Activated CD8-positive, alpha-beta memory T cell treated with anti-CD3 and anti-CD28 coated beads for 48 hours (primary cell): ENCODE results near the gene KRT84.

Experiments
- DNase-seq, 3 experiments: peaks; one replicate each; pipeline ENCODE4 v3.0.0-alpha.2; 2020; ENCODE audit warnings: low read depth in 2 of 3, low spot score in 2 of 3

KRT84 gene

DNA sequence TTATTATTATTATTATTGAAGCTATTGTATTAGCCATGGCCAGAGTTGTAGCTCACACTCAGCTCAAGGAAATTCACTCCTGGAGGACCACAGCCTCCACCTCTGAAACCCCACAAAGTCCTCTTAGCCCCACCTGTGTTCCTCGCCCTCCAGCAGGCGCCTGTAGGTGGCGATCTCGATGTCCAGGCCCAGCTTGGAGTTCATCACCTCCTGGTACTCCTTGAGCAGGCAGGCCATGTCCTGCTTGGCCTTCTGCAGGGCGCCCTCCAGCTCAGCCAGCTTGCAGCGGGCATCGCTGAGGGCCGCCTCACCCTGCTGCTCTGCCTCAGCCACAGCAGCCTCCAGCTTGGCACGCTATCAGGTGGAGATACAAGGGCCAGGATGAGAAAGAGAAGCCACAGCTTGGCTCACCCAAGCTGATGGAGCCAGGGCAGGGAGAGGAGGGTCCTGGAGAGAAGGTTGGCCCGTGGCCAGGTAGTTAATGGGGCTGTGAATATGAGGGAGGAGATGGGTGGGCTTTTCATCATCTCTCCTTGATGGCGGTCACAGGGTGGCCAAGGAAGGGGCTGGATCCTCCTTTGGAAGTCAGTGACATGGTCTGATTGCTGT, 23.2 kb downstream of the KRT84 start:
- DNase-seq, result no peak

- no peak for DNase-seq
Measured at GRCh38 chr12:52361553-52361952, 23.9 kb downstream of the KRT84 start.

- DNase-seq, result no peak
Measured at GRCh38 chr12:52360663-52361271, 24.7 kb downstream of the KRT84 start.

DNA sequence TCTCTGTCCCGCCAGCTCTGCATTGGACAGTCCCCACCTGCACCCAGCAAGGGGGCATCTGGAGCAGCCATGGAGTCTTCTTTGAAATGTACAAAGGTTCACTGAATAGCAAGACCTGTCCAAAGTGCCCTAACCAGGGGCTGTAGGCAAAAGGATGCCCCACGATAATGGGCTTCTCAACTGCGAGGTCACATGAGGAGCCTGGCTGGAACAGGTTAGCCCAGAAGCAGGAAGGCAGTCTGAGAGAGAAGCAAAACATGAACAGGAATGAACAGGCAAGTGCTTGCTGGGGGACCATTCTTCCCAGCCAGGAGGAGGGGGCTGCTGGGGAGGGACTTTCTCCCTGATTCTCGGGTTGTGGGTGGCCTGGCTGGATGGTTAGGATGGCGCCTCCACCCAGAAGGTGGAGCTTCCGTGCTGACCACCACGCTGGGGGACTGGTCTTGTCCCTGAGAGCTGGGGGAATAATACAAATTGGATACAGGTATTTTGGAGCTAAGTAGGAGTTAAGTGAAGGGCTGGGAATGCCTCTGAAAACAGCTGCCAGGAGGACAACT, 25.3 kb downstream of the KRT84 start:
- no peak for DNase-seq

DNA sequence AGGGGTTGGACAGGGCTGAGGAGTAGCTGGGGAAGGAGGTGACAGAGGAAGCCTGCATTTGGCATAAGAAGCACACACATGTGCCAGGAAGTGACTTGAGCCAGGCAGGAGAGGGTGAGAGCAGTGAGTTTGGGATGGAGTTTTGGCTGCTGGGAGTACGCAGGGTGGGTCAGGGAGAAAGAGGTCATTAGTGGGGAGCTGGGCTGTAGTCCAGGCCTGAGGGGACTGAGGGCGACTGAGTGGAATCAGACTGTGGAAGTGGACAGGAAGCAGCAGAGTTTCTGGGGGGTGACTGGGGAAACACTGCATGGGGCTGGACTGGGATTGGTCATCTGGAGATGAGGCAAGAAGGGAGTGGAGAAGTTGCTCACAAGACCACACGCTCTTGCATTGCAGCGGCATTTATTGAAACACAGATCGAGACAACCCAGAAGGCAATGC, 25.8 kb downstream of the KRT84 start:
- no peak for DNase-seq

- DNase-seq, result no peak
Measured at GRCh38 chr12:52358575-52359350, 26.7 kb downstream of the KRT84 start.

DNA sequence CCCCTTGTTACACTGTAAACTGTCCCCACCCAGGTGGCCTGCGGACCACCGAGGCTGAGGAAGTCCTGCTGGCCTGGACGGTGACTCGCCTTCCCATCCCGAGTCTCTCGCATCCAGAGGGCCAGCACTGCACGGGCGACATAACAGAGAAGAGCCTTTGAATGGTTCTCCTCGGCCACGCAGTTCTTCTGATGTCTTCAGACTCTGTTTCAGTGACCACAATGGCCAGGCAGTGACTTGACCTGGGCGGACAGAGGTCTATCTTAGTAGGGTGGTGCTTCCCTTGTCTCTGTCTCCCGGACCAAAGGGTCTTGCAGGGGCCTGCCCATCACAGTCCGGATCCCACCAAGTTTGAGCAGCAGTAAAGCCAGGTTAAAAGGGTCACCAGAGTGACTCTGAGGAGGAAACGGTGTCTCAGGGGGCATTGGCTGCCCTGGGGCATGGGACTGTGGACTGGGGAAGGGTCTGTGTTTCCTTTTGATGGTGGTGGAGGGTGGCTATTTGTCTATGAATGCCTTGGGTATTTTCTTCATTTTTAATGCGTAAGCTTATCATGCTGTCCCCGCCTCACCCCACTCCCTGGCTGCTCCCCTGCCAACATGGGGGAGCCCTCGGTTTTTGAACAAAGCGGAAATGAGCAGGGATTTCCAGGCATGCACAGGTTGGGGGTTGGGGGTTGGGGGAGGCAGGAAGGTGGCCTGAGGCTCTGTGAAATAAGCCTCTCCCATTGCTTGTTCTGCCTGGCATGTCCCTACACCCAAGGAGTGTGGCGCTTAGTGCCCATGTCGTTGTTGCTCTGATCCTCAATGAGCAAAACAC, 28.5 kb downstream of the KRT84 start:
- DNase-seq, result no peak

GRCh38 chr12:52356031-52356761, 29.3 kb downstream of the KRT84 start:
- DNase-seq, result no peak

- no peak for DNase-seq
Measured at GRCh38 chr12:52355176-52355575, 30.3 kb downstream of the KRT84 start.

DNA sequence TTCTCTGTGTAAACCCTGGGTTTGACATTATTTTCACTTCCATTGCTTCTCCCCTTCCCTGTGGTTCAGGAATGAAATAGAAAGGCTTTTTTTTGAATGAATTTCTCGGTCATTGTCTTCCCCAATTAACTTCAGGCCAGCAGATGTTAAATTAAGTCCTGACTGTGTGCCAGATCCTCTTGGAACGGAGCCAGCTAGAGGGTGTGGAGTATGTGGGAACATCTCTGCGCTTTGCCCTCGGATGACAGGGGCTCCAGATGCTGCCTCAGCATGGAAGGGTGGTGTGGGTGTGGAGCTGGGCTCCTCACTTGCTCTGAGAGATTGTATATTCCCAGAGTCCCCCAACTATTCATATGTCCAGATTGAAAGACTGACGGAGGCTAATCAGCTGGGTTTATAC, 31.3 kb downstream of the KRT84 start:
- no peak for DNase-seq

GRCh38 chr12:52353766-52354165, 31.7 kb downstream of the KRT84 start:
- no peak for DNase-seq

- no peak for DNase-seq
Measured at GRCh38 chr12:52352951-52353350, 32.5 kb downstream of the KRT84 start.

DNA sequence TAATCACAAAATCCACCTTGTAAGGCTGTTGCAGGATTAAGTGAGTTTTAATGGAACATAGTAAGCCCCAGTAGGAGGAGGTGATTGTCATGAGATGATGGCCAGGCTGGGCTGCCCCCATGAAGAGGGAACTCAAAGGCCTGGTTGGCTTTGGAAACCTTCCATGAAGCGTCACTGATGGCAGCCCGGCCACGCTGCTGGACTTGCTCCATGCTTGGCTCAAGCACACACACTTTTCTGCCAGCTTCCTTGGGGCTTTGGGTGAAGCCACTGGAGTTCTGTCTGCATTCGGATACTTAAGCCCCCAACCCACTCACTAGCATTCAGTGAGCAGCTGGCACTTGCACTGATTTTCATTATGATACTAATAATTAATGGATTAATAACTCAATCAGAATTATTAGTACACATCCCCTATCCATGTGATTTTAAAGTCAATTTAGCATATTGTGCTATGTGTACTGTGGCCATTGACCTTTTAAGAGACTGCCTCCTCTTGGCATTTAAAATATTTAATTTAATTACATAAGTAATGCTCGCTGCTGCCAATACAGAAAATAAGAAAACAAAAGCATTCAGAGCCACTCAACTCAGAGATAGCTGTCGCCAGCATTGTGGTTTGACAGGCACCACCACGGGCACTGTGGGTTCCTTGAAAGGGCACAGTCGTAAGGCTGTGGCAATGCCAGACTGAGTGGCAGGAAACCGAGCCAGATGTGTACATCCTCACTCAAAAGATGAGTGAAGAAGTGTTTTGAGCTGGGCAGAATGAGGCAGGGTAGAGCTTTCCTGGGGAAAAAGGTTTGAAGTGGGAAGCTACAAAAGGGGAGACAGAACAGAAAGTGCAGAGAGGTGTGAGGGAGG, 34.0 kb downstream of the KRT84 start:
- DNase-seq, result peak in 1 of 3 experiments; percentile 18

DNA sequence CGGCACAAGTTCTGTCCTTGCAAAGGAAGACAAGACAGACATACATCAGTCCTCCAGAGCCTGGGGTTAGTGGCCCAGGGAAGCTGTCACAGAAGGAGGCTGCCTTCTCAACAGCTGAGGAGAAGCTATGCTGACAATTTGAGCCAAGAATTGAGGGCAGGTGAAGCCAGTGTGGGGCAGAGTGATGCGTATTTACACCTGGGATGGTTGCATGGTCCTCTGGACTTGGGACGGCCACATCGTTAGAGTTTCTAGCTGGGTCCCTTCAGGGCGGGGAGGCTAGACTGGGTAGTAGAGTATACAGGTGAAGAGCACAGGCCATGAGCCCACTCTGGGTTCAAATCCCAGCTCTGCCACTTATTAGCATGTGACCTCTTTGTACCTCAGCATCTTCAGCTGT, 34.7 kb downstream of the KRT84 start:
- DNase-seq, result no peak

DNA sequence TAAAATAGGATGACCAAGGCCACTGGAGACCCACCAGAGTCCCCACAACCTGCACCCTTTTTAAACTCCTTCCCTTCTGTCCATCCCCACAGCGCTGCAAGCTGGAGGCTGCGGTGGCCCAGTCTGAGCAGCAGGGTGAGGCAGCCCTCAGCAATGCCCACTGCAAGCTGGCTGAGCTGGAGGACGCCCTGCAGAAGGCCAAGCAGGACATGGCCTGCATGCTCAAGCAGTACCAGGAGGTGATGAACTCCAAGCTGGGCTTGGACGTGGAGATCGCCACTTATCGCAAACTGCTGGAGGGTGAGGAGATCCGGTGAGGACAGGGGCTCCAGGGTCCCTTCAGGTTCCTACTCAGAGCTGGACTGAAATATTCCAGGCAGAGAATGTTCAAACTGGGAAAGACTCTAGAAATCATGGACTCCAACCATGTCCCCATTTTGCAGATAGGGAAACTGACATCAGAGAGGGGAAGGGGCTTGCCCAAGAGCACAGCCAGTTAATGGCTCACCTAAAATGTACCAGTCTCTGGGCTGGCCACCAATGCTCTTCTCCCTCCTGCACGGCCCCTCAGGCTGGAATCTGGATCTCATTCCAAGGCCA, 35.3 kb downstream of the KRT84 start:
- DNase-seq, result no peak

DNA sequence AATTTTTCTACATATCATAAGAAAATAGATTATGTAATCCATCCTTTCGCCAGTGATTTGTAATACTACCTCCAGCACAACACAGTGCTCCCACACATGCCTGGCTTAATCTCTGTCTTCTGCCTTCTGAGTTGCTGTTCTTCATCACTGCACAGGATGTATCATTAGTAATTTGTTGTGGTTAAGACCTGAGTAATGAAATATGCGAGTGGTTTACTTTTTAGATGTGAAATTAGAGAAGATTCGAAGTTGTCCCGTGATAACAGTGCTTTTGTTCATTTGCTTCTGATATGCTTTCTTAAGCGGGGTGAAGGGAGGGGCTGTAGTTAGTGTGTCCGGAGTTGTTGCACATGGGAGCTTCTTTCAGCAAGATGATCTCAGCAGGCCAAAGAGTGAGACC, 36.3 kb downstream of the KRT84 start:
- DNase-seq, result no peak

GRCh38 chr12:52347551-52348510, 37.6 kb downstream of the KRT84 start:
- DNase-seq, result no peak

GRCh38 chr12:52347016-52347415, 38.4 kb downstream of the KRT84 start:
- DNase-seq, result no peak
